A204.1 (cell line): ENCODE data around the gene ACIN1.

Source experiments
- FAIRE-seq: peaks from 2 replicates; lab custom pipeline; 2012; peaks lifted over from hg19 to GRCh38; lab: Jason Lieb, UNC

Gene ACIN1

DNA sequence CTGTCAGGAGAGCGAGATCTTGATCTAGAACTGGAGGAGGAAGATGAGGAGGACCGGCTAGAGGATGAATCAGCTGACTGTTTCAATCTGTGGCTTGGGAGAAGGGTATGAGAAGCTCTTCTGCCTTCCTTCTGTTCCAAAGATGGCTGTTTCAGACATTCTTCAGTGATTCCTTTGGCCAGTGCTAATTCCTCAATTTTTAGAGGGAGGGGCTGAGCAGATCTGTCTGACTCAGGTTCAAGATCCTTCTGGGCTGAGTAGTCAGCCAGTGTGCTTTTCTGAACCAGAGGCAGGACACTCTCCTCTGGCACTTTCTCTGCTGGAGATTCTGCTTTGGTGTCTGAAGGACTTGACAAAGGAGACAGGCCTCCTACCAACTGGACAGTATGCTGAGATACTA is 15.2 kb downstream of the ACIN1 start:
- FAIRE-seq, result no peak

DNA sequence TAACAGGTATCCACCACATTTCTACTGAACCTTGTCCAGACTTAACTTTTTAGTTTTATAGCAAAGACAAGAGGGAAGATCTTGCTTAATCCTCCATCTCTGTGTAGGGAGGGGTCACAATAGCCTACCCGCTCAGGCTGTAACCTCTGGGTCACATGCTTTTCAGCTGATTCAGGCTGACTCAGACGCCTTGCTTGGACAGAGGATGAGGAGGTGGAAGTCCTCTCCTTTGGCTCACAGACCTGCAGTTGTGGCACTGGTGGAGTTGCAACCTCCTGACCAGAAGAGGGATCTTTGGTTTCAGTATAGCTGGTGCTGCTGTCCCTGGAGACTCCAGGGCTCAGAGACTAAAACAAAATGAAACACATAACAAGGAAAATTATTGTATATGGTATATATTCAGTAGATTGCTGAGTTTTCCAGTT is 16.2 kb downstream of the ACIN1 start:
- no peak for FAIRE-seq

DNA sequence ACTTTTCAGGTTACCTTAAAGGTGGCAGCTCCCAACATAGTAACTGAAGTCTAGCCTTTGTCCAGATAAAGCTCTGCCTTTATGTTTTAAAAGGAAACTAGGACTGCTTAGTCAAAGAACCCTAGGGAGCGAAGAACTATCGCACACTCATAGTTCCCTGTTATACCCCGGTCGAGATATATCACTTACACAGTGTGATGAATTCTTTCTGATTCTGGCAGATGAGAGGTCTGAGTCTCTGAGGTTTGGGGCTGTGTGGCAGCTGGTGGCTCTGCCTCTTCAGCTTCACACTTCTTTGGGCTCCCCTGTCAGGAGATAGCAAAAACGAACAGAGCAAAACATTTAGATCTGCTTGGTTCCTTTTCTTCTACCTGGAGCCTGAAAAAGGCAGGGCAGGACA is 17.0 kb downstream of the ACIN1 start:
- FAIRE-seq, result no peak

DNA sequence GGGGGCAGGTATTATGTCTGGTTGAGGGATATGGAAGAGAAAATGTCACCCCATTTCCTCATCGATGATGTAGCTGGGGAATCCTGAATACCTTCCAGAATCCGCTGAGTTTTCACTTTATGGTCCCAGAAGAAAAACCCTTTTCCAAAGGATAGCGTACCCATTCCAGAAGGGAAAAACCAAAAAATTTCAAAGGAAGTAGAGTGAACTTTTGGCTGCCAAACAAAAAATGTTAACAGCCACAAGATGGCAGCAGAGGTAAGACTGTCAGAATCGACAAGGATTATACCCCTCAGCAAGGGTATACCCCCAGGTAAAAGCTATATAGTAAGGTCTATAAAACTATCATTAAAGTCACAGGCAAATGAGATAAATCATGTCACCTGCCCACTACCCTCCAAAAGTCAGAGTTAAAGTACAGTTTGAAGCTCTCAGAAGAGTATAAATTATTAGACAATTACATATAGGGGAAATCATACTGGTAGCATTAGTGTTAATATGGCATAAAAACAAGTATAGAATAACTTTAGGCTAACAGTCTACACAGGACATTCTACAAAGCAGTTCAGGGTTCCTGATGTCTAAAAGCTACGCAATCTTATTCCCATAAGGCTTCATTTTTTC is 18.0 kb downstream of the ACIN1 start:
- peak; percentile 40 for FAIRE-seq

DNA sequence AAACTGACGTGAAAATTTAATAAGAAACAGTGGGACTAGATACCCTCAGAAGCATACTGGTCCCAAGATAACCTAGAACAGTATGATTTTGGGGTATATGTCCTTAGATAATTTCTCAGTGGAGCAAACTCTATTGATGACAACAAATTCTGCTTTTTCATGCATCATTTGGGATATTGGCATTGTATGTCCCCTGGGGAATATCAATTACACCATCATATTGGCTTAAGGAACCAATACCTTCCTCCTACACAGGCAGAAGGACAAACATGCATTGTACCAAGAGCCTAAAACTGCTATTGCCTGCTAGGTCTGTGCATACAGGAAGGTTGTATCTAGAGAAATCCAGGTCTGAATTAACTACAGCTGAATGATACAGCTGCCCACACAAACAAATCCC is 20.0 kb downstream of the ACIN1 start:
- no peak for FAIRE-seq

DNA sequence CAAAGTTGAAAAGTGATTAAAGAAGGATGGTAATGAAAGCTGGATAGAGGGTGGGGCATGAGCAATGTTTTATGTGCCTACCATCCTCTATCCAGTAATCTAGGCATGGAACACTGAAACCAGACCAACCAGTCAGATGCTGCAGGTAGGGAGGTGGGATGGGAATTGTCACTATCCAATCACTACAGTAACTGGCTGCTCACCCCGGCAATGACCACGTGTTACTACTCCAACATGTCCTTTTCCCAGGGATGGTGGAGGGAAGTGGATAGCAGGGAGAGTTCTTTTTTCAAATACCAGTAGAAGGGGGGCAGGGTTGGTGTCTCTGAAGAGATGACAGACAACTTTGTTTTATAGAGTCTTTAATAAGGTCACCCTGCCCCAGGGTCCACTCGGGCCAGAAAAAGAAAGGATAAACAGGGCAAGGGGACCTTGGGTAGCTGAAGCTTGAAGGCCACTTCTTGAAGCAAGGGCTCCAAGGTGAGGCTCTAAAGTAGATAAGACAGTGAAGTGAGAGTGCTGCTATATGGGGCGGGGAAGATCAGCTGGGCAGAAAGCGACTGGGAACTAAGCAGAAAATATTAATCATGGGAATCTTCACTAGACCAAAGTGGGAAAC is 22.9 kb downstream of the ACIN1 start:
- no peak for FAIRE-seq

DNA sequence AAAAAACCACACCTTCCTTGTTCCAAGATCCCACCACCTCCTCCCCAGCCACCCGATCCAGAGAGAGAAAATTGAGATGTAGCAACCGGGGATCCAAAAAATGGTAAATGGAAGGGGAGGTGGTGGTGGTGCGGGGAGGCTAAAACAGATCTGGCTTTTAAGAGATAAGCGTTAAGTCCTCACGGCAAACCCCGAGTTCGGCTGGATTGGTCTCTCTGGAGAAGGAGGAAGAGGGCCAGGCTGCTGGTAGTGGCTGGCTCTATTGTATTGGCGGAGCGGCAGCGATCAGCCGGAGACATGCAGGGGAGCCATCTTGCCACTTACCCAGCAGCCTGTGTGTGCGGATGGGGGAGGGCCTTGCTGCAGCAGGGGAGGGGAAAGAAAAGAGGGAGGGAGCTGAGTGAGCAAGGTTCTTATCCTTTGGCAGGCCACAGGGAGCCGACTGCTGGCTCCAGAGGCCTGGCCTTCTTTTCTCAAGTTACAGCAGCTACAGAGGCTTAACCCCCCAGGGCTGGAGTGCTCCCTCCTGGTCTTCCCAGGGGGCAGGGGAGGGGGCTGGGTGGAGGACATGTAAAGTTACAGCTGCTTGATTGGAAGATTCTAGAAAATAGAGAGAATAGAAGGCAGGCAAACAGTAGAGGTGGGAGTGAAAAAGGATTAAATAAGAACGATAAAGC is 23.6 kb downstream of the ACIN1 start:
- no peak for FAIRE-seq

DNA sequence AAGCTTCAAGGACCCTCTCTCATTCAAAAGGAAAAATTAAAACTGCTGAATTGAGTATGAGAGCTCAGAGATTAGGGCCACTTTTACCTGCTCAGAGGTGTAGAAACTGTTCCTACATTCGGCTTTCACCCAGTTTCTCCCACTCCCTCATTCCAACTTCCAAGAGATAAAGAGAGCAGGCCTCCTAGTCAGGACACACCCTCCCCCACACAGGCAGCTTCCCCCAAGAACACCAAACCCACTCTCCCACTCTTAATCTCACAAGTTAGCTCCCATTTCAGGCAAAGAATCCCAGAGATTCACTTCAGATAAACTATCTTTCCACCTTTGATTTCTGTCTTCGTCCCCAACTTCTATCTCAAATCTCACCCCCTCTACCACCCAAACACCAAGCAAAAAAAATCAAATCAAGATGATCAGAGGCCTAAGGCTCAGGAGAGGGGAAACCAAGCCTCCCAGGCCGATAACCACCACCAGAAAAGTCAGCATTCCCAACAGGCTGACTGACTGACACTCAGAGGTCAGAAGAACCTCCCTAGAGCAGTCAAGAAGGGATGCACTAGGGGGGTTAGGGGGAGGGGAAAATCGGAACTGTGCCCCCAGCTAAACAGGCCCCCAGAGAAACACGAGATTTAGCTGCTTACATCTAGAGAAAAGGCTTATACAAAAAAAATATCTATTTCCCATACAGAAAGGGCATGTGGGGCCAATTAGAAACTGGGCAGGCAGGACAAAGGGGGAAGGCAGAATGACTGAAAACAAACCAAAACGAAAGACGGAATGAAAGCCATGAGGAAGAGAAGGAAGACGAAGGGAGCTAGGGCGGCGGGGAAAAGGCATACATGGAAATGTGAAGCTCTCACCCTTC is 24.4 kb downstream of the ACIN1 start:
- no peak for FAIRE-seq

DNA sequence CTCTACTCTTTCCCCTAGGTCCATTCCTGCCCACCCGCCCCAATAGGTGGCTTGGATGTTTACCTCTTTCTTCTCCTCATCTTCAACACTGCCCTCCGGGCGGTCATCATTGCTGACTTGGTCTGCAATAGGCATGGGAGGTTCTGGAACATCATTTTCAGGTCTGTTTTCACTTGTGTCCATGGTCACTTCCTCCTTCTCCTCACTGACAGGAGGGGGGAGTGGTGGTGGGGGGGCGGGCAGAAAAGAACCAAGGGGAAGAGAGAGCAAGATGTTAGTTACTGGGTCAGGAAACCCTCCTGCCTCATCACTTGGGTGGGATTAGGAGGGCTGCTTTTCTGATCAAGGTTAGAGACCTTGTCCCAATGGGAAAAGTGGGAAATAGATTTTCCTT is 25.5 kb downstream of the ACIN1 start:
- FAIRE-seq, result no peak

DNA sequence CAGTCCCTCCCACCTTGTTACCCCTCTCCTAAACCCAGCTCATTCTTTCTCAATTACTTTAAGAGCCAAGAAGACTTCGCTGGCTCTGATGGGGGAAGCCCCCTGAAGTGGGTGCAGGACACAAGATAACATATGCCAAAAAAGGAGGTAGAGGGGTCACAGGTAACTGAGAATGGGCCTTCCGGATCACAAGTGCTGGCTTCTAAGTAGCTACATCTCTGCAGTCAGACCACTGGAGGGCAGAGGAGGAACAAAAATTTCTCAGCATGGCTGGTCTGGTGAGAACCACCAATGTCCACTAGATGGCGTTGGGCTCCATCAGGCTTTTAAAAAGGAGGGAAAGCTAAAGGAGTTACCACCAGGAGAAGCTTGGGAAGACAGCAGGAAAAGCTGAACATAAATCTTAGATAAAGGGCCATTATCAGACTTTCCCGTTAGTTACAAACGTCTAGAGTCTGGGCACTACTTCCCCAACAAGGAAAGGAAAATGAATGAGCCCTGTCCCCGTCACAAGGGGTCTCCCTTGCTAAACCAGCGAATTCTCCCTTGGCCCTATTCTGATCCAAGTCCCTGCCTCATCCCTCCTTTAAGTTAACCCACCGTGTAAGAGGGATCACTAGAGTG is 26.0 kb downstream of the ACIN1 start:
- peak; percentile 92 for FAIRE-seq

DNA sequence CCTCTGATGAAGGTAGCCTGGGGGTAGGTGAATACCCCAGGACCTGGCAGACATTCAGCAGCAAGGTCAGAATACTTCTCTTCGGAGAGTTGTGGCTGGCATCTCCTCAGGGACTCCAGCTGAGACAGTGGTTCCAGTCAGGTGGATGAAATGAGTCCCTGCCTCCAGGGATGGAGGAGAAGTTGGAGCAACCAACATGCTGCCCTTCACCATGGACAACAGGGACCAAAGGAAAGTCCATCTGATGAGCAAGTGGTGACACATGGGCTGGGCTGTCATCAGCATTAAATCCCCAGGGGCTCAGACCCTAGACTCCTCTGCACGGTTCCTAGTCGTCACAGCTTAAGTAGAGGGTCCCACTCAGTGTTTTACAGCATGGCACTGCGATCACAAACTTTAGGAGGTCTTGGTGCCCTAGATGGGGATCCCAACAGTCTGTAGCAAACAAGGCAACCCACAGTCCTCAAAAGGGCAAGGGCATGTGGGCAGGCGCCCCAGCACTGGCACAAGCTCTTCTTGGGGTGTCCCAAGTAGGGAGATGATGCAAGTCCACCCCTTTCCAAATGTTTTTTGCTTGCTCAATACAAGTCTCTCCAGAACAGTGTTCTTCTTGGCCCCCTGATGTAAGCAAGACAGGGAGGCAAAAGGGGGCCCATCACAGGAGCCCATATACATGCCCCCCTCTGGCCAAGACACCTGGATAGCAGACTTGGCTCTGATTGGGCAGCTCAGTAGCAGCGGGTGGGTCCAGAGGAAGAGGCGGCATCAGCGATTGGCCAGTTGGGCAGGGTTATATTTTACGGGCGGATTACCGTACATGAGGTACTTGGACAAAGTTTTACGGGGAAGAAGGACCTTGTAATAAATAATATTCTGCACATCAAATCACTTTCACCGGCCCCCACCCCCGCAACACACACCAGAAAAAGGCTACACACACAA is 26.8 kb downstream of the ACIN1 start:
- FAIRE-seq, result no peak

DNA sequence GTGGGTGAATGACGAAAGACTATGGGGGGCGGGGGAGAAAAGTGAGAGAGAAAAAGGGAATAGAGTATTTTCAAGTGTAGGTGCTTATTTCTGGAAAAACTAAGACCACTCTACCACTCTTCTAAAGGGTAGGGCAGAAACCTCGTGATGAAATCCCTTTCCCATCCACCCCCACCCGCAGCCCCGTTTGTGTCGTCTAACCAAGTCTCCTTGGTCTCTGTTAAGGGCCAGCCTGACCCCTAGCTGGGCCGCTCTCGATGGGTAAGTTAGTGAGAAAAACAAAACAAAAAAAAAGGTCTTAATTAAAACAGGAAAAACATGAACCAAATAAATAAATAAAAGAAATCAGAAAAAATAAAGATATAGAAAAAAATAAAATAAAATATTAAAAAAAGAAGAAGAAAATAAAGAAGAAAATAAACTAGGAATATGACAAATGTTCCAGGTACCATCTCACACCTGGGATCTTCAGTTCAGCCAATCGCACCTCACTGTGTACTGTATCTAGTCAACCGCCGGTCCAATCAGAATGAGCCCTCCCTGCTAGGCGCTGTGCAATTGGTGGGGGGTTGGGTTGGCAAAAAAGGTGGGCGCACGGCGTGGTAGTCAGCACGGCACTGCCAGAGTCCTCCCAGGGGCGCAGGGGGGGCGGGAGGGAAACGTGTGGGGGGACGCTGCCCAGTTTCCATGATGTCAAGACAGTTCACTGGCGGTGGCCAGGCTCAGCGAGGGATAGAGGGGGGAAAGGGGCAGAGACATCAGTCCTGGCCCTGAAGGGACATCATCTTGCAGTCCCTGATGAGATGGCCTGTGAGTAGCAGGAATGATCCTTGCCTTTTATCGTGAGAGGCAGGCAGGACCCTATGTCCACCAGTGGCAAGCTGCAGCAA is 27.8 kb downstream of the ACIN1 start:
- no peak for FAIRE-seq

DNA sequence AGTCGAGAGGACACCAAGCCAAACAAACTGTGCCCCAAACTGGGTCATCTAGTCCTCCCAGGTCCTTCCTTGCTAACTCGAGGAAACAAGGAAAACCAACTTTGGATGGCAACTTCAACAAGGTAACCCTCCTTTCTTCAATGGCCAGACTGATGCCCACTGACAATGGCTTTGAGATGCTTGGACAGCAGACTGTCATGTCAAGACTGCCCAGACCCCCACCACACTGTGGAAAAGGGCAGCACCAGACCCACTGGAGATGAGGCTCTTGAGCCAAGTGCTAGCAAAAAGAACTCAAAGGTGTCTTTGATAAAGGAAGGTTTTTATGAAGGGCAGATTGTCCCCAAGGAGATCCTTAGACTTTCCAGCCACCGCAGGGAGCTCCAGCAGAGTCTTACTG is 28.6 kb downstream of the ACIN1 start:
- FAIRE-seq, result no peak

DNA sequence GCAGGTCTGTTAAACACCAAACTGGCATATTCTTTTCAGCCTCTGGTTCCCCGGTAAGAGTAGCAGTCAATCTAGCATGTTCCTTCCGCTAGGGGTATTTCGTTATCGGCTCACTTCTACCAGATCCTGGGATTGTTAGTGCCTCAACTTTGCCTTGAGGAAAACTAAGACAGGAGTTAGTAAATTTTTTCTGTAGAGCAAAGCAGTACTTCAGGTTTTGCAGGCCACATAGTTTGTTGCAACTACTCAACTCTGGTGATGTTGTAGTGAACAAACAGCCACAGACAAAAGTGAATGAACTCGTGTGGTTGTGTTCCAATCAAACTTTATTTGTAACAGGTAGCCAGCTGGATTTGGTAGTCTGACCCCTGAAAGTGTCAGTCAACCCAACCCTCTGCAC is 31.3 kb downstream of the ACIN1 start:
- FAIRE-seq, result no peak

DNA sequence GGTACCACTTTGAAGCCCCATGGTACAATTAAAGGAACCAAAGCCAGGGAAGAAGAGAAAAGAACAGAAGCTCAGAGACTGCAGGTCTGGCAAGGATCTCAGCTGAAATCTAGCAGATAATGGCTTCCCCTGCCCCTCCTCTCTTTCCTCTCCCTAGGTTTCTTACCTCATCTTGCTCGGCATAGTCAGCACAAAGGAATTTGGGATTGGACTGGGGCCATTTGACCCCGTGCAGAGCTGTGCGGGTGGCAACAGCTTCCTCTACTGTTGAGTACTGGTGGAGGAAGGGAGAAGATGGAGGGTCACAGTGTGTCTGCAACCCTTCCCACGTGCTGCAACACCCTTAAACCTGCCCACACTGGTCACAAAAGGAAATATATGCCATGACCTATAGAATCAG is 32.9 kb downstream of the ACIN1 start:
- no peak for FAIRE-seq

DNA sequence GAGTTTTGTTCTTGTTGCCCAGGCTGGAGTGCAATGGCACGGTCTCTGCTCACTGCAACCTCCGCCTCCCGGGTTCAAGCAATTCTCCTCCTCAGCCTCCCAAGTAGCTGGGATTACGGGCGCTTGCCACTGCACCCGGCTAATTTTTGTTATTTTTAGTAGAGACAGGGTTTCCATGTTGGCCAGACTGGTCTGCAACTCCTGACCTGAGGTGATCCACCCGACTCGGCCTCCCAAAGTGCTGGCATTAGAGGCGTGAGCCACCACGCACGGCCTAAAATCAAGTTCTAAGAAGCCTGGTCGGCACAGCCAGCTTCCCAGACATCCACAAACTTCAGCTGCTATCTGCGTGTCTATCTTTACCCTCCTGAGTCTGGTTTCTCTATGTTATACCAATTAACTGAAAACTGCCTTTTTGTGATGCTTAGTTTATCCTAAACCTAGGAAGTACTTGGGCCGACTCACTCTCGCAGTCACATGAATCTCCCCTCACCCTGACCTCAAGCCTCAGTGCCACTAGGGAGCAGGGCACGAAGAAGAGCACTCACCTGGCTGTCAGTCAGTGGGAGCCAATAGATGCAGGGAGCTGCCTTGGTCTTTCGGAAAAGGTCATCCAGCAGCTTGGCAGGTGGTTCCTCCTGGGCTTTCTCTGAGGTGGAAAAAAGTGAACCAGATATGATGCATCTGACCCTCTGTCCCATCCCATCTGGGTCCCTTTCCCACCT is 34.2 kb downstream of the ACIN1 start:
- no peak for FAIRE-seq

DNA sequence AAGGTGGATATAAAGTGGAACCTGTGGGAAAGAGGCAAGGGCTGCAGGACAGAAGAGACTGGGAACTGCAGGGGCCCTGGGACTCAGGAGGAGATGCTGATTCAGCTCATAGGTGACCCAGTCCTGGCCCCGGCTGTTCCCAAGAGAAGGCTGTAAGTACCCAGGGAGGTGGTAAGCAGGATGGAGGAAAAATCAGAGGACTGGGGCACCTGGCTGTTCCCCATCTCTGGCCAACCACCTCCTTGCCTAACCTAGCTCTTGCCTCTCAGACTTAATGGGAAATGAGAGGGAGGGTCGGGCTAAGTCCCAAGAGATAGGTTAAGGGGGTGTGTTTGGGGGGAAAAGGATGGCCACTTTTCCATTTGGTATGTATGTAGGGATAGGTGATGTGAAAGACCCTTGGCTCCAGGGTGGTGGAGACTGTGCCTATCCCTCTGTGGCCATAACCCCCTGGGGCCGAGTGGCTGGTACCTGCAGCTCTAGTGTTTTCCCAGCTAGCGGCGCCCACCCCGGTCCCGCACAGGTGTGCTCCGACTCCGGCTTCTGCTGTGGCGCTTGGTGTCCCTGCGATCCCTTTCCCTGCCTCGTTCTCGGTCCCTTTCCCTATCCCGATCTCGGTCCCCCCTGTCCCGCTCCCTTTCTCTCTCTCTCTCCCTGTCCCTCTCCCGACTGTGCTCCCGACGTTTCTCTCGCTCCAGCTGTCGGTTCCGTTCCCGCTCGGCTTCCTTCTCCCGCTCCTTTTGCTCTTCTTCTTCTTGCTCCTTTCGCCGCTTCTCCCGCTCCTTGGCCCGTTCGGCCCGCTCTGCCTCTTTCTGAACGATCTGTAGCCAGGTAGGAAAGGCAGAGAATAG is 36.1 kb downstream of the ACIN1 start:
- FAIRE-seq, result no peak

DNA sequence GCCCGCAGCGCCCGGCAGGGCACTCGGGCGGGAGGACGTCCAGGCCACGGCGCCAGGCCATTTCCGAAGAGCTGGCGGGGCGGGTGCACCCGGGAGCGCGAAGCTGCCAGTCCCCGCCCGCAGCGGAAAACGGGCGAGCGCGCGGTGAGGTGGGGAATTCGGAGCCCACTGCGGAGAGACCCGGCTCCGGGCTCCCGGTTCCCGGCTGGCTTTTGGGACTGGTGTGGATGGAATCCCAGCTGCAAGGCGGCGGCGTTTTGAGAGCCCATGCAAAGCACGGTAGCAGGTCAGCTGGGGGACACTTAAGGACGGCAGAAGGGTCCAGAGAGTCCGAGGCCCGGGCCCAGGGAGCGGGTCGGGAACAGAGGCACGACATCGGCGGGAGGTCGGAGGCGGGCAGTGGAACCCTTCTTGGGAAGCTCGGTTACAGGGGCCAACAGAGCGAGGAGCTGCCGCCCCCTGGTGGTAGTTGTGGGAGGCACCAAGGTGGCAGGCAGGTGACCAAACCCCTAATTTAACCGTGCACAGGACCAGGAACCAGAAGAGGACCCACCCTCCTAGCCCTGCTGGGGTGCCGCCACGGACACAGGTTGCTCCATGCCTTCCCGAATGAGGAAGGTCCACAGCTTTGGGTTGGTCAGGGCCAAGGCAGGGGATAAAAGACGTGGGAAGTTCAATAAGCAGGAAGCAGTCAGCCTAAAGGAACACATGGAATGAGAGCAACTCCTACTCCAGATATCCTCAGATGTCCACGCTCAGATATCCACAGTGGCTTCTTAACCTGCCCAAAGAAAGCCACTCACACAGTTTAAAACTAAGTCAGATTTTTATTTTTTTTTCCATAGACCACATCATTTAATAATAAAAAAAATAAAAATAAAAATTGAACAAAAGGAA is 36.9 kb downstream of the ACIN1 start:
- no peak for FAIRE-seq
